ENCODE data around the gene FPGS. TPM values are rescaled to one million over a fixed set of nuclear protein-coding genes. Genes with fewer than 3 reads are reported as not detected.
"Not testable (repeated sequence)": the region's sequence is repeated elsewhere in the genome, so short reads cannot be mapped to it uniquely, and the experiment has no call there.

FPGS gene
- total and polyA plus RNA-seq, 4 donors: 42.5 to 115 (median 93.6) TPM

GRCh38 chr9:127754099-127755060, 48.3 kb upstream of the FPGS start:
- no peak overlapping the region for H3K4me3 ChIP-seq
- H3K27me3 ChIP-seq (ENCODE audit: control insufficient read depth in 3 of 3, insufficient read depth in 3 of 3, low read length in 2 of 3): peaks cover 0 to 16% (median 8%) of the 10 kb centered on the region in 3 donors
- H3K4me1 ChIP-seq (ENCODE audit: control insufficient read depth in 5 of 5, insufficient read depth in 5 of 5, low read length in 5 of 5): peaks cover 0 to 8% (median 2%) of the 10 kb centered on the region in 5 donors
- ATAC-seq (ENCODE audit: insufficient read depth, low FRiP score) (no peak), DNase-seq (no peak)
- peaks cover 0 to 3% (median 0%) of the 10 kb centered on the region in 4 donors for H3K9me3 ChIP-seq (ENCODE audit: control insufficient read depth in 4 of 4, insufficient read depth in 3 of 4, low read length in 3 of 4)
- 55 to 71% methylated on average over 79 to 86 of the region's 86 CpGs for WGBS, 2 donors
- peak overlapping the region in 1 of 2 donors; percentile 61 for H3K27ac ChIP-seq (ENCODE audit: low read depth in 1 of 2, low read length in 1 of 2)
- no peak for TF ChIP-seq CTCF (IDR thresholded peaks at IDR 0.05; ENCODE audit: control extremely low read depth, extremely low read depth)
- peaks cover 0 to 23% (median 0%) of the 10 kb centered on the region in 4 donors for H3K36me3 ChIP-seq (ENCODE audit: control insufficient read depth in 4 of 4, insufficient read depth in 4 of 4, low read length in 4 of 4)
- H3K9ac ChIP-seq (ENCODE audit: insufficient read depth in 1 of 2, low read length in 2 of 2): no peak overlapping the region

- DNase-seq (peak in 2 of 3 donors; percentile 46 to 51), ATAC-seq (ENCODE audit: insufficient read depth, low FRiP score) (no peak)
- Histone ChIP-seq H3K4me3 (no peak overlapping the region), H3K36me3 (ENCODE audit: control insufficient read depth in 4 of 4, insufficient read depth in 4 of 4, low read length in 4 of 4) (peaks cover 0 to 15% (median 0%) of the 10 kb centered on the region in 4 donors), H3K4me1 (ENCODE audit: control insufficient read depth in 5 of 5, insufficient read depth in 5 of 5, low read length in 5 of 5) (peaks cover 0 to 9% (median 2%) of the 10 kb centered on the region in 5 donors), H3K27me3 (ENCODE audit: control insufficient read depth in 3 of 3, insufficient read depth in 3 of 3, low read length in 2 of 3) (peaks cover 0 to 16% (median 8%) of the 10 kb centered on the region in 3 donors), H3K9ac (ENCODE audit: insufficient read depth in 1 of 2, low read length in 2 of 2) (no peak overlapping the region), H3K9me3 (ENCODE audit: control insufficient read depth in 4 of 4, insufficient read depth in 3 of 4, low read length in 3 of 4) (no peaks in the 10 kb centered on the region), H3K27ac (ENCODE audit: low read depth in 1 of 2, low read length in 1 of 2) (peak overlapping the region in 1 of 2 donors; percentile 11)
- TF ChIP-seq CTCF (IDR thresholded peaks at IDR 0.05; ENCODE audit: control extremely low read depth, extremely low read depth): no peak
- WGBS, 2 donors: 46 to 80% methylated on average over 50 to 61 of the region's 61 CpGs
Measured at GRCh38 chr9:127755061-127756060, 47.3 kb upstream of the FPGS start.

GRCh38 chr9:127756233-127756632, 46.4 kb upstream of the FPGS start:
- Histone ChIP-seq H3K27ac (ENCODE audit: low read depth in 1 of 2, low read length in 1 of 2) (peak overlapping the region in 1 of 2 donors; percentile 40), H3K27me3 (ENCODE audit: control insufficient read depth in 3 of 3, insufficient read depth in 3 of 3, low read length in 2 of 3) (peaks cover 0 to 16% (median 8%) of the 10 kb centered on the region in 3 donors)
- no peak for TF ChIP-seq CTCF (IDR thresholded peaks at IDR 0.05; ENCODE audit: control extremely low read depth, extremely low read depth)

GRCh38 chr9:127756776-127757175, 45.9 kb upstream of the FPGS start:
- not testable (repeated sequence) for H3K27ac ChIP-seq (ENCODE audit: low read depth in 1 of 2, low read length in 1 of 2); H3K4me1 ChIP-seq (ENCODE audit: control insufficient read depth in 5 of 5, insufficient read depth in 5 of 5, low read length in 5 of 5); H3K4me3 ChIP-seq; H3K9ac ChIP-seq (ENCODE audit: insufficient read depth in 1 of 2, low read length in 2 of 2); ATAC-seq (ENCODE audit: insufficient read depth, low FRiP score); H3K9me3 ChIP-seq (ENCODE audit: control insufficient read depth in 4 of 4, insufficient read depth in 3 of 4, low read length in 3 of 4); DNase-seq
- Histone ChIP-seq H3K27me3 (ENCODE audit: control insufficient read depth in 3 of 3, insufficient read depth in 3 of 3, low read length in 2 of 3) (peaks cover 0 to 16% (median 8%) of the 10 kb centered on the region in 3 donors), H3K36me3 (ENCODE audit: control insufficient read depth in 4 of 4, insufficient read depth in 4 of 4, low read length in 4 of 4) (peaks cover 0 to 11% (median 0%) of the 10 kb centered on the region in 4 donors)
- 72 to 85% methylated on average over 11 of the region's 11 CpGs for WGBS, 2 donors

More at GRCh38 chr9:127756233-127756632, 46.4 kb upstream of the FPGS start:
- H3K36me3 ChIP-seq (ENCODE audit: control insufficient read depth in 4 of 4, insufficient read depth in 4 of 4, low read length in 4 of 4): peaks cover 0 to 11% (median 0%) of the 10 kb centered on the region in 4 donors
- H3K4me1 ChIP-seq (ENCODE audit: control insufficient read depth in 5 of 5, insufficient read depth in 5 of 5, low read length in 5 of 5): peaks cover 0 to 9% (median 2%) of the 10 kb centered on the region in 5 donors
- H3K9me3 ChIP-seq (ENCODE audit: control insufficient read depth in 4 of 4, insufficient read depth in 3 of 4, low read length in 3 of 4): no peaks in the 10 kb centered on the region
- H3K4me3 ChIP-seq: no peak overlapping the region
- WGBS, 2 donors: 78 to 80% methylated on average over 3 of the region's 3 CpGs
- DNase-seq: no peak
- no peak overlapping the region for H3K9ac ChIP-seq (ENCODE audit: insufficient read depth in 1 of 2, low read length in 2 of 2)
- no peak for ATAC-seq (ENCODE audit: insufficient read depth, low FRiP score)

Data from lung (tissue), 12 donors.